HT-29 (cell line): Measurements from ENCODE around the gene TLCD1. TPM values are rescaled to one million over a fixed set of nuclear protein-coding genes. Genes with fewer than 3 reads are reported as not detected.

Experiments used
- DNase-seq: peaks from one replicate; pipeline ENCODE4 v3.0.0-alpha.2; 2015; ENCODE audit warnings: low spot score
- small RNA-seq: library from RNA; depleted of rRNA; stranded (forward); fragments of <200 nt; gene quantifications from one replicate; pipeline ENCODE3, GENCODE V24; 2014
- total RNA-seq: library from RNA; depleted of rRNA; stranded (reverse); fragments of >200 nt; shearing (Covaris generic); gene quantifications from 2 replicates; pipeline ENCODE4 v1.2.3, GENCODE V29; 2014; rRNA removed

The TLCD1 gene
- total RNA-seq, 1 experiment from 2014 or later: 44.6 TPM

- DNase-seq: no peak
Observed at GRCh38 chr17:28688481-28688880, 37.6 kb downstream of the TLCD1 start.

- no peak for DNase-seq
Observed at GRCh38 chr17:28686296-28686695, 39.7 kb downstream of the TLCD1 start.

- no peak for DNase-seq
Observed at GRCh38 chr17:28685366-28685765, 40.7 kb downstream of the TLCD1 start.

GRCh38 chr17:28684963-28685362 lies 41.1 kb downstream of the TLCD1 start:
- DNase-seq: peak; percentile 46

GRCh38 chr17:28682655-28683054 lies 43.4 kb downstream of the TLCD1 start:
- no peak for DNase-seq

GRCh38 chr17:28675980-28676379 lies 50.1 kb downstream of the TLCD1 start:
- DNase-seq: peak; percentile 35

- DNase-seq: no peak
Observed at GRCh38 chr17:28675490-28675889, 50.5 kb downstream of the TLCD1 start.

Small RNAs within 50 kb of the gene (small RNA-seq; reads per million reads assigned to genes)
- gene SNORD42A (not detected), gene SNORD42B (not detected), gene SNORD4A (not detected), gene SNORD4B (not detected)

Other genes with a start within 250 kb of the TLCD1 start
- not detected in 2 replicates for gene FOXN1, start 219.9 kb downstream of the TLCD1 start, total RNA-seq
- gene UNC119, start 173.6 kb downstream of the TLCD1 start, total RNA-seq: 28.9 and 36.7 TPM in 2 replicates
- 62.5 and 65.8 TPM in 2 replicates for gene PIGS, start 154.7 kb downstream of the TLCD1 start, total RNA-seq
- gene ALDOC, start 149.3 kb downstream of the TLCD1 start, total RNA-seq: 43.5 and 46.9 TPM in 2 replicates
- 62.5 and 71.2 TPM in 2 replicates for gene SPAG5, start 127.2 kb downstream of the TLCD1 start, total RNA-seq
- gene RSKR, start 112.0 kb downstream of the TLCD1 start, total RNA-seq: 11.1 and 12.1 TPM in 2 replicates
- gene BLTP2, start 81.1 kb downstream of the TLCD1 start, total RNA-seq: 127 and 129 TPM in 2 replicates
- 50.7 and 52.6 TPM in 2 replicates for gene SDF2, start 64.3 kb downstream of the TLCD1 start, total RNA-seq
- 48.1 and 57.9 TPM in 2 replicates for gene SUPT6H, start 64.0 kb downstream of the TLCD1 start, total RNA-seq
- gene PROCA1, start 14.3 kb downstream of the TLCD1 start, total RNA-seq: 1.7 and 3.8 TPM in 2 replicates
- 0.97 TPM in 1 of 2 replicates, not detected in the other for gene RAB34, start 8.4 kb downstream of the TLCD1 start, total RNA-seq
- gene RPL23A, start 6.2 kb downstream of the TLCD1 start, total RNA-seq: 601 and 602 TPM in 2 replicates
- 13.9 and 15.0 TPM in 2 replicates for gene NEK8, start 2.6 kb upstream of the TLCD1 start, total RNA-seq
- gene TRAF4, start 17.8 kb upstream of the TLCD1 start, total RNA-seq: 295 and 307 TPM in 2 replicates
- gene FAM222B, start 116.6 kb upstream of the TLCD1 start, total RNA-seq: 9.5 and 13.0 TPM in 2 replicates
- gene ERAL1, start 128.8 kb upstream of the TLCD1 start, total RNA-seq: 29.1 and 33.0 TPM in 2 replicates
- 49.7 and 55.6 TPM in 2 replicates for gene FLOT2, start 171.5 kb upstream of the TLCD1 start, total RNA-seq
- gene DHRS13, start 176.8 kb upstream of the TLCD1 start, total RNA-seq: 15.2 and 17.6 TPM in 2 replicates
- gene PHF12, start 225.3 kb upstream of the TLCD1 start, total RNA-seq: 32.0 and 34.7 TPM in 2 replicates